Lower leg skin (tissue), 4 donors: Measurements from ENCODE around the gene RBCK1. TPM values are rescaled to one million over a fixed set of nuclear protein-coding genes. Genes with fewer than 3 reads are reported as not detected.
"Not testable (repeated sequence)": the region's sequence is repeated elsewhere in the genome, so short reads cannot be mapped to it uniquely, and the experiment has no call there.

ENCODE experiments used
- DNase-seq, 2 donors: peaks; one replicate each; pipeline ENCODE4 v3.0.0-alpha.2; 2019; ENCODE audit warnings: low spot score in 2 of 2
- H3K4me3 ChIP-seq: fragments of 200-600 bp; sonication (generic); 2 replicates; pipeline ENCODE4 v1.5.1; 2017; ENCODE audit warnings: mild to moderate bottlenecking, low read depth; ENCODE audit not compliant: poor library complexity, severe bottlenecking
- POLR2A ChIP-seq, 2 donors: fragments of 450-650 bp; IDR thresholded peaks; one replicate each; pipeline ENCODE4 v1.6.1; 2016 to 2017; ENCODE audit warnings: antibody characterized with exemption in 2 of 2, mild to moderate bottlenecking in 1 of 2, moderate library complexity in 1 of 2
- WGBS, 2 donors: methylation state at CpG; one replicate each; pipeline ENCODE4 v1.1.5; 2018; 5-methylcytosine and 5-hydroxymethylcytosine counted together
- intact Hi-C: fragments of 100-400 bp; cut with DNase I; formaldehyde crosslinking; loops from one replicate; pipeline ENCODE4 v1.15.0; 2023; ENCODE audit warnings: low total_unique reads
- total RNA-seq, 4 donors: library from RNA; depleted of rRNA; stranded (reverse); fragments of >200 nt; gene quantifications; one replicate each; pipeline ENCODE4 v1.1.0, GENCODE V29; 2016
- TF ChIP-seq, protein P1 (sequence below), 3 donors: fragments of 450-650 bp; IDR thresholded peaks; one replicate each; pipeline ENCODE4 v1.5.1; 2016; ENCODE audit warnings: antibody characterized with exemption in 3 of 3, mild to moderate bottlenecking in 3 of 3, moderate library complexity in 2 of 3

RBCK1 gene
- total RNA-seq, 4 donors from 2014 or later, result 65.2 to 90.1 (median 77.1) TPM

DNA sequence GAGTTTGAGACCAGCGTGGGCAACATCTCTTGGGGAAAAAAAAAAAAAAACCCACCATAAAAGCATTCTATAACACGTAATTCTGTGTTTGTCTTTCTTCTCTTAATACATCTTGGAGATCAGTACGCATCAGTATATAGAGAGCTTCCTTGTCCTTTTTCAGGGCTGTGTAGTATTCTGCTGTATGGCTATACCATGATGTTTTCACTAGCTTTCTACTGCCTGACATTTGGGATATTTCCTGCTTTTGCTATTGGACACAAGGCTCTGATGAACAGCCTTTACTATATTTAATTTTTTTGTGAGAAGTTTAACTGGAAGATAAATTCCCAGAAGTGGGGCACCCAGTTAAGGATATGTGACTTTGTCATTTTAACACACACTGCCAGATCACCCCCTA is 20.6 kb upstream of the RBCK1 start:
- intact Hi-C loops, result no loop called here
- no peak overlapping the region for H3K4me3 ChIP-seq
- DNase-seq, result no peak
- 95 to 97% methylated on average over 3 of the region's 3 CpGs for WGBS, 2 donors
- TF ChIP-seq POLR2A (IDR thresholded peaks at IDR 0.05), result no peak
- TF ChIP-seq, protein P1, sequence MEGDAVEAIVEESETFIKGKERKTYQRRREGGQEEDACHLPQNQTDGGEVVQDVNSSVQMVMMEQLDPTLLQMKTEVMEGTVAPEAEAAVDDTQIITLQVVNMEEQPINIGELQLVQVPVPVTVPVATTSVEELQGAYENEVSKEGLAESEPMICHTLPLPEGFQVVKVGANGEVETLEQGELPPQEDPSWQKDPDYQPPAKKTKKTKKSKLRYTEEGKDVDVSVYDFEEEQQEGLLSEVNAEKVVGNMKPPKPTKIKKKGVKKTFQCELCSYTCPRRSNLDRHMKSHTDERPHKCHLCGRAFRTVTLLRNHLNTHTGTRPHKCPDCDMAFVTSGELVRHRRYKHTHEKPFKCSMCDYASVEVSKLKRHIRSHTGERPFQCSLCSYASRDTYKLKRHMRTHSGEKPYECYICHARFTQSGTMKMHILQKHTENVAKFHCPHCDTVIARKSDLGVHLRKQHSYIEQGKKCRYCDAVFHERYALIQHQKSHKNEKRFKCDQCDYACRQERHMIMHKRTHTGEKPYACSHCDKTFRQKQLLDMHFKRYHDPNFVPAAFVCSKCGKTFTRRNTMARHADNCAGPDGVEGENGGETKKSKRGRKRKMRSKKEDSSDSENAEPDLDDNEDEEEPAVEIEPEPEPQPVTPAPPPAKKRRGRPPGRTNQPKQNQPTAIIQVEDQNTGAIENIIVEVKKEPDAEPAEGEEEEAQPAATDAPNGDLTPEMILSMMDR (IDR thresholded peaks at IDR 0.05), result no peak

DNA sequence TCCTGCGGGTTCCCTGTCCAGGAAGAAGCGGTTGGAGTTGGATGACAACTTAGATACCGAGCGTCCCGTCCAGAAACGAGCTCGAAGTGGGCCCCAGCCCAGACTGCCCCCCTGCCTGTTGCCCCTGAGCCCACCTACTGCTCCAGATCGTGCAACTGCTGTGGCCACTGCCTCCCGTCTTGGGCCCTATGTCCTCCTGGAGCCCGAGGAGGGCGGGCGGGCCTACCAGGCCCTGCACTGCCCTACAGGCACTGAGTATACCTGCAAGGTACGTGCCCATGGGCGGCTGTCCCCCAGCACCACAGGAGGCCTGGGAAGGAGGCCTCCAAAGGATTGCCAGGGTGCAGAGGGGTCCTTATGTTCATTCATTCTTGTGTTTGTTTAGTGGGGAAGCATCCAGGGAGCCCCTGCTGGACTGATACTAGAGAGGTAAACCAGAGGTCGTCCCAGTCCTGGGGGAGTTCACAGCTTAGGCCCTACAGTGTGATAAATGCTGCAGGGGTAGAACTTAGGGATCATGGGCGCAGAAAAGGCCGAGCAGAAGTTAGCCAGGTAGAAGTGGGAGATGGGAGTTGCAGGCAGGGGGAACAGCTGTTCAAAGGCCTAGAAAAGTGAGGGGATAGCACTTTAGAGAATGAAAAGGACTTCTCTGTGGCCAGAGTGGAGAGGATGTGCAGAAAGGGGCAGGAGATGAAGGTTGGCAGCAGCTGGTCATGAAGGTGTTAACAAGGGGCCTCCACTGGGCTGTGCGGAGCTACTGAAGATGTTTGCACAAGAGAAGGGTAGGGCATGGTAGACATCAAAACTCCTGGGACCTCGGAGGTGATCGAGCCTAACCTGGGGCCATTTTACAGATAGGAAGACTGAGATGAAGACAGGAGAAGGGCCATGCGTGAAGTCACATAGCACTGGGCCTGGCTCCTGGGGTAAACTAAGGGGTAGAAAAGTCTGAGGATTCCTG is 19.8 kb upstream of the RBCK1 start:
- intact Hi-C loops, result no loop called here
- no peak overlapping the region for H3K4me3 ChIP-seq
- WGBS, 2 donors, result 90 to 95% methylated on average over 21 of the region's 21 CpGs
- TF ChIP-seq POLR2A (IDR thresholded peaks at IDR 0.05), result no peak
- TF ChIP-seq, protein P1 (IDR thresholded peaks at IDR 0.05), result no peak
- no peak for DNase-seq

DNA sequence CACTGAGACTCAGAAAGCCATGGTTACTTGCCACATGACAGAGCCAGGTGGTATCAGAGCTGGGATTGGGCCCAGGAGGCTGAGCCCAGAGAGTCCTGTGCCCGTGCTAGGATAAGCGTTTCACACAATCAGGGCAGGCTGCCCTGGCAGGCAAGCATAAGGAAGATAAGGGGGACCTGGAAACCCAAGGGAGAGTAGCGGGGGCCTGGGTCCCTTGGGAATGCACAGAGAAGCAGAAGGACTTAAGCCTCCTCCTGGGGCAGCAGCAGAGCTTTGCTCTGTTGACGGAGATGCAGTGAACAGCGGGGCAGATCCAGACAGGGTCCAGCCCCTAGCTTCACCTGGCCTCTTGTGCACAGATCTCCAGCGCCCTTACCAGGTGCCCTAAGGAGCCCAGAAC is 18.9 kb upstream of the RBCK1 start:
- no peak for TF ChIP-seq POLR2A (IDR thresholded peaks at IDR 0.05)
- TF ChIP-seq, protein P1 (IDR thresholded peaks at IDR 0.05), result no peak
- DNase-seq, result no peak
- H3K4me3 ChIP-seq, result no peak overlapping the region
- intact Hi-C loops, result no loop called here
- WGBS, 2 donors, result 78 to 84% methylated on average over 6 of the region's 6 CpGs

DNA sequence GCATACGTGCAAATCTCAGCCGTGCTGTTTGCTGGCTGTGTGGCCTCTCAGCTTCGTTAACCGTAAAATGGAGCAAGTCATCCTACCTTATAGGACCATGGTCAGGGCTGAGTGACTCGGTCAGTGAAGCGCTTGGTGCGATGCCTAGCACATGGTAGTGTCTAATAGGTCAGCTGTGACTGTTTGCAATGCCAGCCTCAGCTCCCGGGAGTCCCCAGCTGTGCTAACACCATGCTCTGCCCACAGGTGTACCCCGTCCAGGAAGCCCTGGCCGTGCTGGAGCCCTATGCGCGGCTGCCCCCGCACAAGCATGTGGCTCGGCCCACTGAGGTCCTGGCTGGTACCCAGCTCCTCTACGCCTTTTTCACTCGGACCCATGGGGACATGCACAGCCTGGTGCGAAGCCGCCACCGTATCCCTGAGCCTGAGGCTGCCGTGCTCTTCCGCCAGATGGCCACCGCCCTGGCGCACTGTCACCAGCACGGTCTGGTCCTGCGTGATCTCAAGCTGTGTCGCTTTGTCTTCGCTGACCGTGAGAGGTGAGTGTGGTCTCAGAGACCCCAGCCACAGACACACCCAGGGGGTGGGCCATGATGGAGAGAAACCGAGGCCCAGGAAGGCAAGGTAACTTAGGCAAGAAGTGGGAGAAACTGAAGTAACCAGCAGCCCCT is 16.9 kb upstream of the RBCK1 start:
- no peak overlapping the region for H3K4me3 ChIP-seq
- intact Hi-C loops, result no loop called here
- TF ChIP-seq POLR2A (IDR thresholded peaks at IDR 0.05), result no peak
- TF ChIP-seq, protein P1 (IDR thresholded peaks at IDR 0.05), result no peak
- no peak for DNase-seq
- WGBS, 2 donors, result 95% methylated on average over 23 to 29 of the region's 29 CpGs

DNA sequence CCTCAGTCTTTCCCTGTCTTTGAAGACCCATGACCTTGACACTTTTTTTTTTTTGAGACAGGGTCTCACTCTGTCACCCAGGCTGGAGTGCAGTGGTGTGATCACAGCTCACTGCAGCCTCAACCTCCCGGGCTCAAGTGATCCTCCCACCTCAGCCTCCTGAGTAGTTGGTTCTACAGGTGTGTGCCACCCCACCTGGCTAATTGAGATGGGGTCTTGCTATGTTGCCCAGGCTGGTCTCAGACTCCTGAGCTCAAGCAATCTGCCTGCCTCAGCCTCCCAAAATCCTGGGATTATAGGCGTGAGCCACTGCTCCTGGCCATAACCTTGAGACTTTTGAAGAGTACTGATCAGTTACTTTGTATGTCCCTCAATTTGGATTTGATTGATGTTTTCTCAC is 14.8 kb upstream of the RBCK1 start:
- intact Hi-C loops, H3K4me3 ChIP-seq, DNase-seq: not testable (repeated sequence)
- 91 to 94% methylated on average over 2 of the region's 2 CpGs for WGBS, 2 donors

DNA sequence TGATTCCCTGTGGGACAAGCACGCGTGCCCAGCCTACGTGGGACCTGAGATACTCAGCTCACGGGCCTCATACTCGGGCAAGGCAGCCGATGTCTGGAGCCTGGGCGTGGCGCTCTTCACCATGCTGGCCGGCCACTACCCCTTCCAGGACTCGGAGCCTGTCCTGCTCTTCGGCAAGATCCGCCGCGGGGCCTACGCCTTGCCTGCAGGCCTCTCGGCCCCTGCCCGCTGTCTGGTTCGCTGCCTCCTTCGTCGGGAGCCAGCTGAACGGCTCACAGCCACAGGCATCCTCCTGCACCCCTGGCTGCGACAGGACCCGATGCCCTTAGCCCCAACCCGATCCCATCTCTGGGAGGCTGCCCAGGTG is 11.9 kb upstream of the RBCK1 start:
- DNase-seq, result no peak
- no peak for TF ChIP-seq POLR2A (IDR thresholded peaks at IDR 0.05)
- TF ChIP-seq, protein P1 (IDR thresholded peaks at IDR 0.05), result no peak
- WGBS, 2 donors, result 93 to 94% methylated on average over 24 of the region's 24 CpGs

More for the DNA sequence above, 11.9 kb upstream of the RBCK1 start:
- intact Hi-C loops, result no loop called here
- H3K4me3 ChIP-seq, result no peak overlapping the region
